WTC11 (cell line): ENCODE data around the gene PGBD5. TPM values are rescaled to one million over a fixed set of nuclear protein-coding genes. Genes with fewer than 3 reads are reported as not detected.
A peak's percentile ranks its signal among the peaks of the same experiment; 100 is the strongest.

ENCODE experiments used
- ATAC-seq: fragments of 200-7000 bp; cut with Tn5 transposase; 2 replicates; pipeline ENCODE4 v1.10.0; 2021; ENCODE audit warnings: mild to moderate bottlenecking, moderate library complexity
- CTCF ChIA-PET: fragments of 300-600 bp; sonication (Branson Sonifier 250); formaldehyde crosslinking; loops from one replicate; lab custom pipeline; 2021; ENCODE audit warnings: antibody characterized with exemption; lab: Charles Lee
- POLR2A ChIA-PET: fragments of 350-600 bp; sonication (Branson Sonifier 250); formaldehyde crosslinking; loops from one replicate; lab custom pipeline; 2021; ENCODE audit warnings: antibody characterized with exemption; lab: Charles Lee
- DNase-seq: peaks from one replicate; pipeline ENCODE4 v3.0.0; 2021; ENCODE audit warnings: low spot score
- H3K27ac Mint-ChIP-seq: 2 replicates; pipeline ENCODE4 v1.8.0; 2021; ENCODE audit warnings: mixed read lengths
- H3K27me3 Mint-ChIP-seq: 2 replicates; pipeline ENCODE4 v1.8.0; 2021; ENCODE audit warnings: low read depth, mild to moderate bottlenecking, moderate library complexity, mixed read lengths
- H3K36me3 Mint-ChIP-seq: 2 replicates; pipeline ENCODE4 v1.8.0; 2021; ENCODE audit warnings: mixed read lengths
- H3K4me1 Mint-ChIP-seq: 2 replicates; pipeline ENCODE4 v1.8.0; 2022; ENCODE audit warnings: mixed read lengths
- H3K4me3 Mint-ChIP-seq: 2 replicates; pipeline ENCODE4 v1.8.0; 2021; ENCODE audit warnings: mild to moderate bottlenecking, moderate library complexity, mixed read lengths
- H3K9me3 Mint-ChIP-seq: 2 replicates; pipeline ENCODE4 v1.8.0; 2021; ENCODE audit warnings: mixed read lengths
- CBFB ChIP-seq: sonication (generic); formaldehyde crosslinking; IDR thresholded peaks from 2 replicates; pipeline ENCODE4 v1.8.1; 2022; ENCODE audit warnings: mild to moderate bottlenecking, low read depth, missing genetic modification reagents
- FOXP1 ChIP-seq: sonication (generic); formaldehyde crosslinking; IDR thresholded peaks from 2 replicates; pipeline ENCODE4 v1.8.0; 2022; ENCODE audit warnings: missing genetic modification reagents, mild to moderate bottlenecking, moderate library complexity, borderline replicate concordance
- JAZF1 ChIP-seq: fragments of 250-450 bp; sonication (Bioruptor Pico); IDR thresholded peaks from 2 replicates; pipeline ENCODE4 v1.9.0; 2021; ENCODE audit warnings: moderate library complexity, mild to moderate bottlenecking, inconsistent platforms
- JUN ChIP-seq: sonication (generic); formaldehyde crosslinking; IDR thresholded peaks from 2 replicates; pipeline ENCODE4 v1.8.0; 2023; ENCODE audit warnings: mild to moderate bottlenecking, missing genetic modification reagents
- KAT7 ChIP-seq: sonication (generic); formaldehyde crosslinking; IDR thresholded peaks from 2 replicates; pipeline ENCODE4 v1.8.1; 2023; ENCODE audit warnings: missing genetic modification reagents, mild to moderate bottlenecking, borderline replicate concordance
- MYBL2 ChIP-seq: sonication (generic); formaldehyde crosslinking; IDR thresholded peaks from 2 replicates; pipeline ENCODE4 v1.8.1; 2023; ENCODE audit warnings: mild to moderate bottlenecking, moderate library complexity, missing genetic modification reagents
- SMAD4 ChIP-seq: sonication (generic); formaldehyde crosslinking; IDR thresholded peaks from 2 replicates; pipeline ENCODE4 v1.8.0; 2022; ENCODE audit warnings: mild to moderate bottlenecking, missing genetic modification reagents
- SOX15 ChIP-seq: fragments of 250-450 bp; sonication (Bioruptor Pico); IDR thresholded peaks from 2 replicates; pipeline ENCODE4 v1.9.0; 2021; ENCODE audit warnings: mild to moderate bottlenecking
- ZBTB21 ChIP-seq: sonication (generic); formaldehyde crosslinking; IDR thresholded peaks from 2 replicates; pipeline ENCODE4 v1.8.1; 2023; ENCODE audit warnings: mild to moderate bottlenecking, missing genetic modification reagents, borderline replicate concordance
- ZNF121 ChIP-seq: sonication (generic); formaldehyde crosslinking; IDR thresholded peaks from 2 replicates; pipeline ENCODE4 v1.8.0; 2023; ENCODE audit warnings: missing genetic modification reagents
- ZNF219 ChIP-seq: sonication (generic); formaldehyde crosslinking; IDR thresholded peaks from 2 replicates; pipeline ENCODE4 v1.8.0; 2023; ENCODE audit warnings: missing genetic modification reagents, mild to moderate bottlenecking, borderline replicate concordance
- ZNF423 ChIP-seq: fragments of 250-450 bp; sonication (Bioruptor Pico); IDR thresholded peaks from 2 replicates; pipeline ENCODE4 v2.1.2; 2022; ENCODE audit warnings: mild to moderate bottlenecking, moderate library complexity
- total RNA-seq: library from RNA; stranded (reverse); gene quantifications from 3 replicates; pipeline ENCODE4 v1.2.3, GENCODE V29; 2021
- TF ChIP-seq, protein P1 (sequence below): fragments of 250-450 bp; sonication (Bioruptor Pico); IDR thresholded peaks from 2 replicates; pipeline ENCODE4 v1.9.0; 2021; ENCODE audit warnings: mild to moderate bottlenecking, borderline replicate concordance
- TF ChIP-seq, protein P2 (sequence below): sonication (generic); formaldehyde crosslinking; IDR thresholded peaks from 2 replicates; pipeline ENCODE4 v1.8.0; 2022; ENCODE audit warnings: mild to moderate bottlenecking, missing genetic modification reagents
- TF ChIP-seq, protein P3 (sequence below): fragments of 200-600 bp; IDR thresholded peaks from 2 replicates; pipeline ENCODE4 v1.8.0; 2022; ENCODE audit warnings: antibody characterized with exemption
- TF ChIP-seq, protein P4 (sequence below): sonication (generic); formaldehyde crosslinking; conservative IDR thresholded peaks from 2 replicates; pipeline ENCODE4 v1.8.1; 2023; ENCODE audit warnings: mild to moderate bottlenecking, low read depth, missing genetic modification reagents, moderate library complexity
- TF ChIP-seq, protein P5 (sequence below): sonication (generic); formaldehyde crosslinking; IDR thresholded peaks from 2 replicates; pipeline ENCODE4 v1.8.1; 2023; ENCODE audit warnings: mild to moderate bottlenecking, moderate library complexity, missing genetic modification reagents

Gene PGBD5
- total RNA-seq, 1 experiment from 2014 or later = 23.8 TPM

DNA sequence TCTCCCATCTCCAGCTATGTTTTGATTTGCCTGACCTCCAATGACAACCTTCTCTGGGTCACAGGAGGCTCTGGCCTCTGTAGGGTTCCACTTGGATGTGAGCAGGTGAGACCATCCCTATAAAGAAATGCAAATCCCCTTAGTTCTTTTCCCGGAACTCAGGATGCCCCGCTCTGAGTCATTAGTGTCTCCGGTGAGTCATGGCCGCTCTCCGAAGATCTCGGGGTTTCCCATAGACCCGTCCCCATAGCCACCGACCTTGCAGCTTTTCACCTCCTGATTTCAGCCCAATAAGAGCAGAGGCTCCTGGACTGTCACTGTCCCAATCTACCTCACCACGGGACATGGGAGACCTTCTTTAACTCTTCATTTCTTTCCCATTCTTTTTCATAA lies 98.2 kb downstream of the PGBD5 start:
- CTCF ChIA-PET = no interaction called here
- peaks cover 21% of the 10 kb centered on the region for H3K4me1 Mint-ChIP-seq
- TF ChIP-seq KAT7 (CRISPR knock-in tag) = no peak
- peaks cover 34% of the 10 kb centered on the region for H3K36me3 Mint-ChIP-seq
- ATAC-seq (no peak), DNase-seq (no peak)
- H3K4me3 Mint-ChIP-seq = no peak overlapping the region
- H3K27me3 Mint-ChIP-seq = no peaks in the 10 kb centered on the region
- POLR2A ChIA-PET = no interaction called here
- H3K27ac Mint-ChIP-seq = peak overlapping the region; percentile 5; the same call in 1 of the 2 replicates
- no peaks in the 10 kb centered on the region for H3K9me3 Mint-ChIP-seq

DNA sequence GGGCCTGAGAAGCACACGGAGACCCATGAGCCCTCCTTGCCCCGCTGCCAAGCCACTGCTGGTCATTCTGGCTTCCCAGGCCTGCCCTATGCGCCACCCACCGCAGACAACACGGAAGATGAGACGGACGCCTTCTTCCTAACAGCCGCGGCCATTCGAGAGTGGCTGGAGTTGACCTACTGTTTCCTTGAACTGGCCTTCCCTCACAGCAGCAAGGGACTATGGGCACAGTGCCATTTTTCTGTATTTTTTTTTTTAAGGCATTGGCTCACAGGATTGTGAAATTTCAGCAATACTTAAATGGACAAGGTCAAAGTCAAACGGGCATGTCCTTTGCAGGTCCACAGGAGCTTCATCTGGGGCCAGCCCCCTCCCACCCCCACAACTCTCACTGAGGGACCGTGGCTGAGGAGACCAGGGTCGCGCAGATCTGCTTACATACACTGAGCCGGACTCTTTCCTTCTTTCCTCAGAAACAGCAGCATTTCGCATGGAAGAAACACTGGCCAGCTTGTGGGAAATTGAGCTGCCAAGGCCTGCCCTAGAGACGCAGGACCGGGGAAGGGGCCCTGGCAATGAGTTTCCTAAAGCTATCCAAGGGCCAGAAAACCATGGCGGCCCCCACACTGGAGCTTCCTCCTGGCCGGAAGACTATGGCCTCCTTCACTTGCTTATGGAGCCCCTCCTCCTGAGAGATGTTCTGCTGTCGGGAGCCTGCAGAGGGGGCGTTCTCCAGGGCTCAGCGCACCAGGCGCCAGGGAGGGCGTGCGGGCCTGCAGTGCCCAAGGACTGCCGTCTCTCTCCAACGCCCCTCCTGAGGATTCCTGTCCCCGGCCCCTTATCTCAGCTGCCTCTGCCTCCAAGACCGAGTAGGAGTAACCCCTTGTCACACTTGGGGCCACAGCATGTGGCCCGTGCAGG lies 98.9 kb downstream of the PGBD5 start:
- 0 out of 2 replicates have a peak overlapping the region, but pooled peaks have one; percentile 5 for H3K27ac Mint-ChIP-seq
- no peaks in the 10 kb centered on the region for H3K9me3 Mint-ChIP-seq
- H3K4me3 Mint-ChIP-seq = no peak overlapping the region
- peaks cover 39% of the 10 kb centered on the region for H3K36me3 Mint-ChIP-seq
- TF ChIP-seq JUN (CRISPR knock-in tag) = no peak
- TF ChIP-seq ZNF121 = no peak
- TF ChIP-seq MYBL2 (CRISPR knock-in tag) = no peak
- TF ChIP-seq, protein P1, sequence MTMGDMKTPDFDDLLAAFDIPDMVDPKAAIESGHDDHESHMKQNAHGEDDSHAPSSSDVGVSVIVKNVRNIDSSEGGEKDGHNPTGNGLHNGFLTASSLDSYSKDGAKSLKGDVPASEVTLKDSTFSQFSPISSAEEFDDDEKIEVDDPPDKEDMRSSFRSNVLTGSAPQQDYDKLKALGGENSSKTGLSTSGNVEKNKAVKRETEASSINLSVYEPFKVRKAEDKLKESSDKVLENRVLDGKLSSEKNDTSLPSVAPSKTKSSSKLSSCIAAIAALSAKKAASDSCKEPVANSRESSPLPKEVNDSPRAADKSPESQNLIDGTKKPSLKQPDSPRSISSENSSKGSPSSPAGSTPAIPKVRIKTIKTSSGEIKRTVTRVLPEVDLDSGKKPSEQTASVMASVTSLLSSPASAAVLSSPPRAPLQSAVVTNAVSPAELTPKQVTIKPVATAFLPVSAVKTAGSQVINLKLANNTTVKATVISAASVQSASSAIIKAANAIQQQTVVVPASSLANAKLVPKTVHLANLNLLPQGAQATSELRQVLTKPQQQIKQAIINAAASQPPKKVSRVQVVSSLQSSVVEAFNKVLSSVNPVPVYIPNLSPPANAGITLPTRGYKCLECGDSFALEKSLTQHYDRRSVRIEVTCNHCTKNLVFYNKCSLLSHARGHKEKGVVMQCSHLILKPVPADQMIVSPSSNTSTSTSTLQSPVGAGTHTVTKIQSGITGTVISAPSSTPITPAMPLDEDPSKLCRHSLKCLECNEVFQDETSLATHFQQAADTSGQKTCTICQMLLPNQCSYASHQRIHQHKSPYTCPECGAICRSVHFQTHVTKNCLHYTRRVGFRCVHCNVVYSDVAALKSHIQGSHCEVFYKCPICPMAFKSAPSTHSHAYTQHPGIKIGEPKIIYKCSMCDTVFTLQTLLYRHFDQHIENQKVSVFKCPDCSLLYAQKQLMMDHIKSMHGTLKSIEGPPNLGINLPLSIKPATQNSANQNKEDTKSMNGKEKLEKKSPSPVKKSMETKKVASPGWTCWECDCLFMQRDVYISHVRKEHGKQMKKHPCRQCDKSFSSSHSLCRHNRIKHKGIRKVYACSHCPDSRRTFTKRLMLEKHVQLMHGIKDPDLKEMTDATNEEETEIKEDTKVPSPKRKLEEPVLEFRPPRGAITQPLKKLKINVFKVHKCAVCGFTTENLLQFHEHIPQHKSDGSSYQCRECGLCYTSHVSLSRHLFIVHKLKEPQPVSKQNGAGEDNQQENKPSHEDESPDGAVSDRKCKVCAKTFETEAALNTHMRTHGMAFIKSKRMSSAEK (CRISPR knock-in tag) = no peak
- TF ChIP-seq SMAD4 (CRISPR knock-in tag) = no peak
- no peak for TF ChIP-seq KAT7 (CRISPR knock-in tag)
- TF ChIP-seq ZNF423 (CRISPR knock-in tag) = no peak
- TF ChIP-seq ZBTB21 (CRISPR knock-in tag) = no peak
- TF ChIP-seq JAZF1 (CRISPR knock-in tag) = no peak
- no peak for TF ChIP-seq FOXP1 (CRISPR knock-in tag)
- ATAC-seq (peak; percentile 48; the same call in 1 of the 2 replicates), DNase-seq (no peak)
- no peaks in the 10 kb centered on the region for H3K27me3 Mint-ChIP-seq
- ChIA-PET CTCF (no interaction called here), POLR2A (no interaction called here)
- H3K4me1 Mint-ChIP-seq = peaks cover 15% of the 10 kb centered on the region

DNA sequence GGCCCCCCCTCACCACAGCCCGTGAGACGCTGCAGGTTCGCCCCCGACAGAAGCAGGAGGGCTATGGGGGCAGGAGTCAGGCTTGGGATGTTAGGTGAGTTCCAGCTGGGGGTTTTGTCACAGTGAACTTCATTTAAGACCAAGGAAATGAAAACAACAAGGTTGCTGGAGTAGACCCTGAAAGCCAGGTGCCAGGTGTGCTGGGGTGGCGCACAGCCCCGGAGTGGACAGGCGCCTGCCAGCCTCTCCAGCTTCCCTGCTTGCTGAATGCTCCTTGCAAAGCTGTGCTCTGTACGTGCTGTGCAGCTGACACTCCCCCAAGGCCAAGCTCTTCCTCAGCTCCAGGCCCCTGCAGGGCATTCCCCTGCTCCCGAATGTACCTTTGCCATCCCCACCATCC lies 102.4 kb downstream of the PGBD5 start:
- H3K9me3 Mint-ChIP-seq = peaks cover 4% of the 10 kb centered on the region; the same call in 1 of the 2 replicates
- DNase-seq (no peak), ATAC-seq (no peak)
- ChIA-PET POLR2A (no interaction called here), CTCF (no interaction called here)
- peaks cover 11% of the 10 kb centered on the region for H3K4me1 Mint-ChIP-seq
- H3K27ac Mint-ChIP-seq = no peak overlapping the region
- peaks cover 44% of the 10 kb centered on the region for H3K36me3 Mint-ChIP-seq
- no peak overlapping the region for H3K4me3 Mint-ChIP-seq
- H3K27me3 Mint-ChIP-seq = no peaks in the 10 kb centered on the region
- TF ChIP-seq CBFB (CRISPR knock-in tag) (no peak), SOX15 (CRISPR knock-in tag) (no peak), ZNF219 (CRISPR knock-in tag) (no peak)
- TF ChIP-seq, protein P2, sequence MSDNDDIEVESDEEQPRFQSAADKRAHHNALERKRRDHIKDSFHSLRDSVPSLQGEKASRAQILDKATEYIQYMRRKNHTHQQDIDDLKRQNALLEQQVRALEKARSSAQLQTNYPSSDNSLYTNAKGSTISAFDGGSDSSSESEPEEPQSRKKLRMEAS = no peak
- TF ChIP-seq, protein P3, sequence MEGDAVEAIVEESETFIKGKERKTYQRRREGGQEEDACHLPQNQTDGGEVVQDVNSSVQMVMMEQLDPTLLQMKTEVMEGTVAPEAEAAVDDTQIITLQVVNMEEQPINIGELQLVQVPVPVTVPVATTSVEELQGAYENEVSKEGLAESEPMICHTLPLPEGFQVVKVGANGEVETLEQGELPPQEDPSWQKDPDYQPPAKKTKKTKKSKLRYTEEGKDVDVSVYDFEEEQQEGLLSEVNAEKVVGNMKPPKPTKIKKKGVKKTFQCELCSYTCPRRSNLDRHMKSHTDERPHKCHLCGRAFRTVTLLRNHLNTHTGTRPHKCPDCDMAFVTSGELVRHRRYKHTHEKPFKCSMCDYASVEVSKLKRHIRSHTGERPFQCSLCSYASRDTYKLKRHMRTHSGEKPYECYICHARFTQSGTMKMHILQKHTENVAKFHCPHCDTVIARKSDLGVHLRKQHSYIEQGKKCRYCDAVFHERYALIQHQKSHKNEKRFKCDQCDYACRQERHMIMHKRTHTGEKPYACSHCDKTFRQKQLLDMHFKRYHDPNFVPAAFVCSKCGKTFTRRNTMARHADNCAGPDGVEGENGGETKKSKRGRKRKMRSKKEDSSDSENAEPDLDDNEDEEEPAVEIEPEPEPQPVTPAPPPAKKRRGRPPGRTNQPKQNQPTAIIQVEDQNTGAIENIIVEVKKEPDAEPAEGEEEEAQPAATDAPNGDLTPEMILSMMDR = no peak
- TF ChIP-seq, protein P4, sequence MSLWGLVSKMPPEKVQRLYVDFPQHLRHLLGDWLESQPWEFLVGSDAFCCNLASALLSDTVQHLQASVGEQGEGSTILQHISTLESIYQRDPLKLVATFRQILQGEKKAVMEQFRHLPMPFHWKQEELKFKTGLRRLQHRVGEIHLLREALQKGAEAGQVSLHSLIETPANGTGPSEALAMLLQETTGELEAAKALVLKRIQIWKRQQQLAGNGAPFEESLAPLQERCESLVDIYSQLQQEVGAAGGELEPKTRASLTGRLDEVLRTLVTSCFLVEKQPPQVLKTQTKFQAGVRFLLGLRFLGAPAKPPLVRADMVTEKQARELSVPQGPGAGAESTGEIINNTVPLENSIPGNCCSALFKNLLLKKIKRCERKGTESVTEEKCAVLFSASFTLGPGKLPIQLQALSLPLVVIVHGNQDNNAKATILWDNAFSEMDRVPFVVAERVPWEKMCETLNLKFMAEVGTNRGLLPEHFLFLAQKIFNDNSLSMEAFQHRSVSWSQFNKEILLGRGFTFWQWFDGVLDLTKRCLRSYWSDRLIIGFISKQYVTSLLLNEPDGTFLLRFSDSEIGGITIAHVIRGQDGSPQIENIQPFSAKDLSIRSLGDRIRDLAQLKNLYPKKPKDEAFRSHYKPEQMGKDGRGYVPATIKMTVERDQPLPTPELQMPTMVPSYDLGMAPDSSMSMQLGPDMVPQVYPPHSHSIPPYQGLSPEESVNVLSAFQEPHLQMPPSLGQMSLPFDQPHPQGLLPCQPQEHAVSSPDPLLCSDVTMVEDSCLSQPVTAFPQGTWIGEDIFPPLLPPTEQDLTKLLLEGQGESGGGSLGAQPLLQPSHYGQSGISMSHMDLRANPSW = no peak
- TF ChIP-seq, protein P5, sequence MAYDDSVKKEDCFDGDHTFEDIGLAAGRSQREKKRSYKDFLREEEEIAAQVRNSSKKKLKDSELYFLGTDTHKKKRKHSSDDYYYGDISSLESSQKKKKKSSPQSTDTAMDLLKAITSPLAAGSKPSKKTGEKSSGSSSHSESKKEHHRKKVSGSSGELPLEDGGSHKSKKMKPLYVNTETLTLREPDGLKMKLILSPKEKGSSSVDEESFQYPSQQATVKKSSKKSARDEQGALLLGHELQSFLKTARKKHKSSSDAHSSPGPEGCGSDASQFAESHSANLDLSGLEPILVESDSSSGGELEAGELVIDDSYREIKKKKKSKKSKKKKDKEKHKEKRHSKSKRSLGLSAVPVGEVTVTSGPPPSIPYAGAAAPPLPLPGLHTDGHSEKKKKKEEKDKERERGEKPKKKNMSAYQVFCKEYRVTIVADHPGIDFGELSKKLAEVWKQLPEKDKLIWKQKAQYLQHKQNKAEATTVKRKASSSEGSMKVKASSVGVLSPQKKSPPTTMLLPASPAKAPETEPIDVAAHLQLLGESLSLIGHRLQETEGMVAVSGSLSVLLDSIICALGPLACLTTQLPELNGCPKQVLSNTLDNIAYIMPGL (CRISPR knock-in tag) = no peak
